ENCODE measurements around the gene FIP1L1.
"Not testable (repeated sequence)": the region's sequence is repeated elsewhere in the genome, so short reads cannot be mapped to it uniquely, and the experiment has no call there.

The FIP1L1 gene

DNA sequence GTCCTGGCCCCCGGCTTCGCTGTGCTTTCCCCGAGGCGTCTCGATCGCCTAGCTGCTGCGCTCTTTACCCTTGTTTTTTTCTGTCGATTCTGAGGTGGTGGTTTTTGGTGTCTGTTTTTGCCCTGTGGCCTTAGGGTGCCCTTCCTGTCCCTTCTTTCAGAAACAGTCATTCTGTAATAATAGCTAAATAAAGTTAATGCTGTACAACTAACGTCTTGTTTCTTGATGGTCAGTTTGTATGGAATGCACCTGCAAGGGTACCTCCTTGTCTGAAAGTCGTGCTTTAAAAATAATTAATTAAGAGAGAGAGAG, 686 bp downstream of the FIP1L1 start:
- DNase-seq = no peak

DNA sequence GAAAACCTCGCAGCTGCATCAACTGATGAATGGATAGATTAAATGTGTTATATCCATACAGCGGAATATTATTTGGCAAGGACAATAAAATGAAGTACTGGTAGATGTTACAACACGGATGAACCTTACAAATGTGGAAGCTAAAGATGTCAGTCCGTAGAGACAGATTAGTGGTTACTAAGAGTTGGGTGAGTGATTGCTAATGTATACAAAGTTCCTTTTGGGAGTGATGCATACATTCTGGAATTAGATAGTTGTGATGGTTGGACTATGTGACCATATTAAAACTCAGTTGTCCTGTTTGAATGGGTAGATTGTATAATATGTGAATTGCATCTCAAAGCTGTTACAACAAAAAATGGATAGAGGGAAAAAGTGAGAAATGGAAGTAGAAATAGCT, 2.8 kb downstream of the FIP1L1 start:
- DNase-seq = no peak

DNA sequence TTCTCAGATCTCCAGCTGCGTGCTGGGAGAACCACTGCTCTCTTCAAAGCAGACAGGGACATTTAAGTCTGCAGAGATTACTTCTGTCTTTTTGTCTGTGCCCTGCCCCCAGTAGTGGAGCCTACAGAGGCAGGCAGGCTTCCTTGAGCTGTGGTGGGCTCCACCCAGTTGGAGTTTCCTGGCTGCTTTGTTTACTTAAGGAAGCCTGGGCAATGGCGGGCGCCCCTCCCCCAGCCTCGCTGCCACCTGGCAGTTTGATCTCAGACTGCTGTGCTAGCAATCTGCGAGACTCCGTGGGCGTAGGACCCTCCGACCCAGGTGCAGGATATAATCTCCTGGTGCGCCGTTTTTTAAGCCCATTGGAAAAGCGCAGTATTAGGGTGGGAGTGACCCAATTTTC, 32.0 kb downstream of the FIP1L1 start:
- DNase-seq = not testable (repeated sequence)

DNA sequence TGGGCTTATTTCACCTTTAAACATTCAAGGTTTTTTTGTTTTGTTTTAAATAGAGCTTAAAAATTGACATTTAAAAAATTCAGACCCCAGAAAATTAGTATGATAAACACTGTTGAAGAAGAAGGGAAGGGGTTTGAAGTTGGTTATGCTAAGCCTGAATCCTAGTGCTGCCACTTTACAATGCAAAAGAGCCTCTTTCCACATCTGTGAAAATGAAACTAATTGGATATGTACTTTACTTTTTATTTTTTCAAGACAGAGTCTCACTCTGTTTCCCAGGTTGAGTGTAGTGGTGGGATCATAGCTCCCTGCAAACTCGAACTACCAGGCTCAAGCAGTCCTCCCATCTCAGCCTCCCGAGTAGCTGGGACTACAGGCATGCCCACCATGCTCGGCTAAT, 41.8 kb downstream of the FIP1L1 start:
- no peak for DNase-seq

DNA sequence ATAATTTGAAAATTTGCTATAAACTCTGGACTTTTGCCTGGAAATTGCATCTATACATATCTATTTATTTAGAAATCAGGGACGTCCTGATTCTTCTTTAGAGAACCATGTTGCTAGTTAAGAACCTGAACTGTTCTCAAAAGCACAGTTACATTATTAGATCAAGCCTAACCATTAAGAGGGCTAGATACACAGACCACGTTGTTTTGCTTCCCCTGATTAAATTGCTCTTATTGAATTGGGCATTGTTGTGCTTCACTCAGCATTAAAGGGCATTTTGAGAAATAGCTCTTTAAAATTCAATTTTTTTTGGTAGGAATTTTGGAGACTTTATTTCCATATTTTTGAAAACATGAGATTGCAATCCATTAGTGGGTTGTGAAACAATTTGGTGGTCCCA, 44.4 kb downstream of the FIP1L1 start:
- no peak for DNase-seq

DNA sequence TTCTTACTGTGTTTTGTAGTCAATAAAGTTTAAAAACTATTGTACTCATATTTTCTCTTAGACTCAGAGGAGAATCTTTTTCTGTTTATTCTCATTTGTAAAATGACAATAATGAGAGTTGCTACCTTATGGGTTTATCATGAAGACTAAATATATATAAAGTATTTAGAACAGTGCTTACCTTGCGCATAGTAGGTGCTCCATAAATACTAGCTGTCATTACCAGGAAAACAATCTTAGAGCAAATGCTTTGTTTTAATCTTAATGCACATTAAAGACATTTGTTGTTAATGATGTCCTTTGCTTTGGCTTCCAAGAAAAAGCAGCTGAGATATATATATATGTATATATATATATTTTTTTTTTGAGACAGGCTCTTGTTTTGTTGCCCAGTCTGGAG, 44.9 kb downstream of the FIP1L1 start:
- DNase-seq = no peak

DNA sequence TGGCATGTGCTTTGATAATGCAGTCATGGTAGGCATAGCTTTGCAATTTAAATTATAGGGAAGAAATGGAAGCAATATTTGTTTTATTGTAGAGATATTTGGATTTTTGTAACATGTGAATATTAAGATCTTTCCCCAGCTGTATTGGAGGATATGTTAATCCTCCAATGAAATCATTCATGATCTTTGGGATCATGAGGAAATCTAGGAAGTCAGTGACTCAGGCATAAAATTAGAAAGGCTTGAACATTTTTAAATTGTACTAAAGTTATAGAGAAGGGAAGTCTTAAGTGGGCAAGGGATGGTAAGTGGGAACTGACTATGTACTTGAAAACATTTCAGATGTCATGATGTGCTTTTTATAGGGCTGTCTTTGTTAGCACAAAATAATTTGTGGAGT, 46.8 kb downstream of the FIP1L1 start:
- no peak for DNase-seq

DNA sequence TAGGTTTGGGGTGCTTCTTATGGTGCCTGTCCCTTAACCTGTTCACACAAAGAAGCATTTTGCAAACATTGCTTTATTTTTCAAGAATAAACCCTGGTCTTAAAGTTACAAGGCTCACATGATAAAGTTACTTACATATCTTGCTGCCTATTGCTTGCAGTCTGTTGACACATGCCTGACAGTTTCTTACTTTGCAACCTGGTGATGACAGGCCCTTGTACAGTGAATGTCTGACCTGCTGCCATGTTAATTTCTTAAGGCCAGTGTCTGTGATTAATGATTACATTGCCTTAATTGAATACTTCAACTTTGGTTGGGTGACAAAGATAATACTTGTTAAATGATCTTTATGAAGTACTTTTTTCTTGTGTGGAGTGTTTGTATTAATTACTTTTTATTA, 49.9 kb downstream of the FIP1L1 start:
- DNase-seq = no peak

DNA sequence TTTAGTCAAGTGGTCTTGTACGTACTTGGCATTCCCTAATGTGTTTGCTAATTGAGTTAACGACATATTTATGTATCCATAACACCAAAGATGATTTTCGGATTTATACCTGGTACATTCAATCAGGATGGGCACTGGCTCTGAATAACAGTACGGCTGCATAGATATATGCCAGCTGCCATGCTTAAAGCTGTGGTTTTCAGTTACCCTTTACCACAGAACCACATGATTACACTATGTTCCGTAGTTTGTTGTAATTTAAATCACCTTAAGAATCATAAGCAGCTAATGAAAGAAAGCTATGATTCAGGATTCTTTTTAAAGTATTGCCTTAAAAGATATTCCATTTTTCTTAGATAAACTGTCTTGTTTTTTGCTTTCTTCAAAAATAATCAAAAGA, 53.6 kb downstream of the FIP1L1 start:
- no peak for DNase-seq

DNA sequence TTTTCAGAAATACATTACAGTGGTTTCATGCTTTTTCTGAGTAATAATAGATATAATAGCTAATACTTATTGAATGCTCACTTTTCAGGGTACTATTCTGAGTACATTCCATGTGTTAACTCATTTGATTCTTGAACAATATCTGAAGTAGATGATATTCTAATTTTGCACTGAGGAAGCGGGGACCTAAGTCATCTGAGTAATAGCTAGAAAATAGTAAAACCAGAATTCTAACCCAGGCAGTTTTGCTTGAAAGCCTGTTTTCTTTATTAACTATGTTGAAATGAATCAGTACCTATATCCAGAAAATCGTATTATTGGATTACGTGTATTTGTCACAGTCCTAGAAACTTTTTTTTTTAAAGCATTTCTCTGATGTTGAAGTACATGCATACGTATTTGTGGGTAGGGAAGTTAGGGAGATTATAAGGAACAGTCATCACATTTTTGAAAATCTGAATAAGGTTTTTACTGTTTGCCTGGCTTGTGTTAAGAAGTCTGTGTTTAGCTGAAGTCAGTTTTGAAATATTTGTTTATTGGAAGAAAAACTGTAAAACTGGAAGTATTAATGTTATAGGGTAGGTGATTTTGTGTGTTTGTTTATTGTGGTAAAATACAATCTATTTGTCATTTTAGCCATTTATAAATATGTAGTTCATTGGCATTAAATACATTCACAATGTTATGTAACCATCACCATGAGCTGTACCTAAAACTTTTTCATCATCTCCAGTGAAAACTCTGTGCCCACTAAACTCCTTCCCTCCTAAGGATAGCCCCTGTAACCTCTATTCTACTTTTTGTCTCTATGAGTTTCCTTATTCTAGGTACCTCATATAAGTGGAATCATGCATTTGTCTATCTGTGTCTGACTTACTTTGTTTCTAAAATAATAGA, 55.3 kb downstream of the FIP1L1 start:
- no peak for DNase-seq

DNA sequence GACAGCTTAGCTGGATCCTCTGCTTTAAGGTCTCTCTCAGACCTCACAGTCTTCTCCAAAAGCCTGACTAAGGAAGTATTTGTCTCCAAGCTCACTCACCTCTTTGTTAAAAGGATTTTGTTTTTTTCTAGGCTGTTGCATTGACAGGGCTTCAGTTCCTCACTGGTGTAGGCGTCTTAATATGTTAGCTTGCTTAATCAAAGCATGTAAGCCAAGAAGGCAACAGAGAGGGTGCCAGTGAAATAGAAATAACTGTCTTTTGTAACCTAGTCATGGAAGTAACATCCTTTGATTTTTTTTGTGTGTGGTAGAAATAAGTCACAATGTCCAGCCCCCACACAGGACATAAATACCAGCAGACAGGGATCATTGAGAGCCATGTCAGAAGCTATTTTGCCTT, 58.8 kb downstream of the FIP1L1 start:
- DNase-seq = no peak

DNA sequence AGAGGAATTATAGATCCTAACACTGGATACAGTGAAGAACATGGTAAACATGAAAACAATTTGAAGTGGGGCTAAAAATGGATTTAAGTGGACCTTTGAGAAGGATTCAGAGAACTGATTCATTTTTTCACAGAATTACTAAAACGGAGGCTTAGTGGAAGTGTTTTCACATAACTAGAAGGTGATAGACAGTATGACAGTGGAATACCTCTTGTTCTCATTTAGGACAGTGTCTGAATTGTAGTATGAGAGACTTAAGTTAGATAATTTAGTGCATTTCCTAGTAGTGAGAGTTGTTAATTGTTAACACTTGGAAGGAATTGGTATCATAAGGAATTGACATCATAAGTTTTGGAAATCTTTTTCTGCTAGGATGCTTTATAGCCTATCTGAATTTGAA, 64.1 kb downstream of the FIP1L1 start:
- no peak for DNase-seq

DNA sequence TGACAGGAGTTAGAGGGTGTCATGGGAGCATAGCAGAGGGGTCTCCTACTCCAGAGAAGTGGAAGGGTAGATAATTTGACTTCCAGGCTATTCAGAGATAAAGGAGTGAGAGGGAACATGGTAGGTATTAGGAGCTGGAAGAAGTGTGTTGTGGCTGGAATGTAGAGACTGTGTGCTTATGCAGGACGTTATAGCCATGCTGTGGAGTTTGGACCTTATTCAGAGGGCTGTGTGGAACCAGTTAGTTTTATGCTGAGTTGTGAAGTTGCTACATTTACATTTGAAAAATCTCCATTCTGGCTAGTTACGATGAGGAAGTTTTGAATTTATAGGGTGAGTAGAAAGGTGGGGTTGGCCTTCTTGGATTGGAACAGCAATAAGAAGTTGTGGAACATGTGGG, 67.5 kb downstream of the FIP1L1 start:
- no peak for DNase-seq

DNA sequence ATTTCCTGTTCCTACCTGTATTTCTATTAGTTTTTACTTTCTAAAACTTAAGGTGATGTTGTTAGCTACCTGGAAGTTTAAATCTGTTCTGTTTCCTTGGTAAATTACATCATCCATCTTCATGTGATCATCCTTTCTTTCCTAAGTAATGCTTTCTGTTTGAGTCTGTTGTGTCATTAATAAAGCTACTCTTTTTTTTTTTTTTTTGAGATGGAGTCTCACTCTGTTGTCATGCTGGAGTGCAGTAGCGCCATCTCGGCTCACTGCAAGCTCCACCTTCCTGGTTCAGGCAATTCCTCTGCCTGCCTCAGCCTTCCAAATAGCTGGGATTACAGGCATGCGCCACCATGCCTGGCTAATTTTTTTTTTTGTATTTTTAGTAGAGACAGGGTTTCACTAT, 73.3 kb downstream of the FIP1L1 start:
- DNase-seq = no peak

DNA sequence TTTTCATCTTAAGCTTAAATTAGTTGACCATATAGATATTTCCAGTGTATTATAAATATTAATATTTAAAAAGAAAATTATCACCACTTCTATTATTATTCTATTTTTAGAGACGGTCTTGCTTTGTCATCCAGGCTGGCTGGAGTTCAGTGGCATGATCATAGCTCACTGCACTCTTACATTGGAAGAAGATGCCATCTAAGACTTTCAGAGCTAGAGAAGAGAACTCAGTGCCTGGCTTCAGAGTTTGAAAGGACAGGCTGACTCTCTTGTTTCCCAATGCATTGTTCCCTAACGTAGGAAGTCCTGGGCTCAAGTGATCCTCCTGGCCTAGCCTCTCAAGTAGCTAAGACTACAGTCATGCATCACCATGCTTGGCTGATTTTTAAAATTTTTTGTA, 75.9 kb downstream of the FIP1L1 start:
- DNase-seq = no peak

DNA sequence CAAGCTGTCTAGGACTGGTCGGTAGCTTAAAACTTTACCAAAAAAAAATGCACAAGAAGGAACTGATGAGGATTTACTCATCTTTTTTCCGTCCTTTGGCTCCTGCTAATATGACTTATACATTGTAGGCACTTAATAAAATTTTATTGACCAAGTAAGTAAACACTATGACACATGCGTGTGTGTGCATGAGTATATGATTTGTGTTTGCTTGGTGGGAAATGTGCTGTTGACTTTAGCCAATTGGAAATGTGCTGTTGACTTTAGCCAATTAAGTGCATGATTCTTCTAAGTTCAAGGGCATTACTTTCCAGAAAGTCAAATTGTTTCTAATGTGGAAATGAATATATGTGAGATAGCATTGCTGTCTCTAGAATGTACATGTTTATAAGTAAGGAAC, 78.3 kb downstream of the FIP1L1 start:
- DNase-seq = no peak

DNA sequence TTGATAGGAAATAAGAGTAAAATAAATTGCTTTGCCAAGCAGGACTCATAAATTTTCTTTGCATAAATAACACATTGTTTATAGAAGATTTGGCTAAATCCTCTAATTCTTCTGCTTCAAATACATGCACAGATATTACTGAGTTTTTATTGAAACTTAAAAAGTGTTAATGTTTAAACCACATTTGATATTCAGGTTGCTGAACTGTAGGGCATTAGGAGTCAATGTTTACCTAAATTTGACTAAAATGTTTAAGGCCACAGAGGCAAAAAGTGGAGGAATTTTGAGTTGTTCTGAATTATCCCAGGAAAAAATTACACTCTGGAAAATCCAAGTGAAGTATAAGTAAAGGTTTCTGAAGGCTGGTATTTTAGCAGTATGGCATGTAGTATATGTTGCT, 78.7 kb downstream of the FIP1L1 start:
- no peak for DNase-seq

DNA sequence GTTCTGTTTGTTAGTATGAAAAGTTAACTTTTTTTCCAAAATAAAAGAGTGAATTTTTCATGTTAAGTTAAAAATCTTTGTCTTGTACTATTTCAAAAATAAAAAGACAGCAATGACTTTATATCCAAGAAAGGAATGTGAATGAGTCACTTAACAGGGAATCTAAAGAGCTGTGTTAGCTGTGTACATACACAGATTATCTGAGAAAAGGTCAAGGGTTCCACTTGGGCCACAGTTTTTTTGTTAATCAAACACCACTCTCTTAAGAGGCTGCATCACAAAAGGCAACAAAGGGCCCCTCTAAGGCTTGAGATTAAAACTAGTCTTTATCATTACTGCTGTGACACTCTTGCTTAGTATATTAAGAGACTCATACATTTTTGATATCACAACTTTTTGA, 82.1 kb downstream of the FIP1L1 start:
- DNase-seq = no peak

DNA sequence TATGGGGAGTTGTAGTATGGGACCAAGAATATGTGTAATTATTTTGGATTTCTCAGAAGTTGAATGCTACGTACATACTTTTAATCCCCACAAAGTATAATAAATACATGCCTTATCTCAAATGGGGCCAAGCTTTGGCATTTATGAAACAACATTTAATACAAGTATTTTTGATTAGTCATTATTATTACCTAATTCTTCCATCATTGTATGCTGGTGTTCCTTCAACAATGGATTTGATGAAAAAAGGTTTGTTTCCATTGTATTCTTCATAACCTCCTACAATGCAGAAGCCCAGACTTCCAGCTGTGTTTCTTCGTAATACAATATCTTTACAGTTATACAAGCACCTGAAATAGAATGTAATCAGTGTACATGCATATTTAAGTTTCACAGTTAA, 83.8 kb downstream of the FIP1L1 start:
- DNase-seq = no peak

DNA sequence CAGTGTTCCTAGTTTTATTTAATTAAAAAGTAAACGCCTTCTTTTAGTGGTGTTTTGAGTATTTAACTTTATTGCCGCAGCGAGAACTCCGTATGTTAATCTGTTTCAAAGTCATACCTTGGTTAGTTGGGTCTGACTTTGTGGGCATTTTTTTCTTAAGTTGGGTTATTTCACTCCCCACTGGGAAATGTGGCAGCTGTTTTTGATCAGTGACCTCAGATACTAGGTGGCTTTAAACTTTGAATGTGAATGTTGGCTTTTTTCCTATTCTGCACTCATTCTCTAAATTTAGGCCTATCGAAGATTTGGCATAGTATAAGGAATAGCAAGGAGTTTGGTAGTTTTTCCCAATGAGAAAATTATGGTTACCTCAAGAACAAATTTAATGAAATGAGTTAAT, 85.9 kb downstream of the FIP1L1 start:
- no peak for DNase-seq

DNA sequence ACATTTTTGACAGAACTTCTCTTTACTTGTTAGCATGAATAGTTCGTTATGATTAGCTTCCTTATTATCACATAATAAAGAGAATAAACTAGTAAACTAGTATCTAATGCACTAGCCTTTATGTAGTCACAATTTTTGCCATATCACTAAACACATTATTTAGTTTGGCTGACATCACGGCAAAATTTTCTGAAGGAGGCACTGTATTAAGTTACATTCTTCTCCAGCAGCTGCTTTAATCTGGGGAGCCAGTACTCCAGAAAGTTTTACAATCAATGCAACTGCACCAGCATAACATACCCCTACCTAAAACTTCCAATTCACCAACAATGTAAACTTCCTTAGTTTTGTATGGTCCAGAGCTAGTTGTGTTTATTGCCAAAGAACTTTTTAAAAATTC, 87.8 kb downstream of the FIP1L1 start:
- no peak for DNase-seq

DNA sequence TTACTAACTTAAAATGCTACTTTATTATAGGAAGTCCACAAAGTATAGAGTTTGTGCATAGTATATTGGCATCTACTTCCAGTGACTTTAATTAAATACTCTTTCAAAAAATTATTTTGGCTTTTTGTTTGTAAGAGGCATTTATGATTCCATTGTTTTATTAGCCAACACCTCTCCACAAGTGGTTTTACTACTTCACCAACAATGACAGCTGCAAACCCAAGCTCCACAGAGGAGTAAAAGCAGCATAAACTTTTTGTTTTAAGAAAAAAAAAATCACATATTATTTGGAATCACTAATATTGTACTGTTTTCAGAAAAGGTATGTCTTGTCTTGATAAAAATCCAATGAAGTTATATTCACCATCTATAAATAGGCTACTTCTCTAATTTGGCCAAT, 88.5 kb downstream of the FIP1L1 start:
- no peak for DNase-seq

DNA sequence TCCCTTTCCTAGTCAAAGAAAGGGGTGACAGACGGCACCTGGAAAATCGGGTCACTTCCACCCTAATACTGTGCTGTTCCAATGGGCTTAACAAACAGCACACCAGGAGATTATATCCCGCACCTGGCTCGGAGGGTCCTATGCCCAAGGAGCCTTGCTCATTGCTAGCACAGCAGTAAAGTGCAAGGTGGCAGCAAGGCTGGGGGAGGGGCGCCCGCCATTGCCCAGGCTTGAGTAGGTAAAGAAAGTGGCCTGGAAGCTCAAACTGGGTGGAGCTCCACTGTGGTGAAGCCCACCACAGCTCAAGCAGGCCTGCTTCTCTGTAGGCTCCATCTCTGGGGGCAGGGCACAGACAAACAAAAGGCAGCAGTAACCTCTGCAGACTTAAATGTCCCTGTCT, 89.1 kb downstream of the FIP1L1 start:
- not testable (repeated sequence) for DNase-seq

DNA sequence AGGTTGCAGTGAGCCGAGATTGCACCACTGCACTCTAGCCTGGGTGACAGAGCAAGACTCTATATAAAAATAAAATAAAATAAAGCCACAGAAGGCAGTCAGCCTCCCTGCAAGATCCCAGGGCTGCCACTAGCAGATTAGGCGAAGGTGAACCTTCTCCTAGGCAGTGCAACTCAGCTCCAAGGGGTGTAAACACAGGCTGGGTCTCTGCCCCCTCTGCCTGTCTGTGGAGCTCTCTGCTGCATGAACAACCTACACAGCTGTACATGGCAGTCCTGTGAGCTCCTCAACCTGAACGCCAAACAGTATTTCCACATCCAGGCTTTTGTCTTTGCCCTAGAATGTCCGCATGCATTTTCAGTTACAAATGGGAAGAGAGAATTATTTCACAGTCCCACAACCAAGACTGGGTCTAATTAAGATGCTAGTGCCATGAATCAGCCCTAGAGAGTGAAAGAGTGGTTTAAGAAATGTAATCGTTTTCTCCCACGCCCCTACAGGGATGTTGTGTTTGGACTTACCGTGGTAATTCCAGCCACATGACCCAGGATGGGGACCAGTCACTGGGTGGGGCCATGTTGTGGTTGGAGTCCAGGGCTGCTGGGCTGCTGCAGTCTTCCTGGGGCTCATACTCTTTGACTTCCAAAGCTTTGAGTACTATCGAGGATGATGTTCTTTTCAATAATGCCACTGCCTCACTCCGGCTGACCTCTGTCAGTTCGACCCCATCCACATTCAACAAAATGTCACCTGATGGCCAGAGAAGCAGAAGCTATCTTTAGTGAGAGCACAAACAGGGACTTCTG, 99.0 kb downstream of the FIP1L1 start:
- no peak for DNase-seq
